HUDEP-2 (cell line): ENCODE results near the gene SEC31A.
"Not testable (repeated sequence)": the region's sequence is repeated elsewhere in the genome, so short reads cannot be mapped to it uniquely, and the experiment has no call there.

Source experiments
- DNase-seq, 76 experiments: peaks; one replicate each; lab custom pipeline; 2025; ENCODE audit not compliant: unreplicated experiment in 76 of 76; lab: John Stamatoyannopoulos, UW

SEC31A gene

DNA sequence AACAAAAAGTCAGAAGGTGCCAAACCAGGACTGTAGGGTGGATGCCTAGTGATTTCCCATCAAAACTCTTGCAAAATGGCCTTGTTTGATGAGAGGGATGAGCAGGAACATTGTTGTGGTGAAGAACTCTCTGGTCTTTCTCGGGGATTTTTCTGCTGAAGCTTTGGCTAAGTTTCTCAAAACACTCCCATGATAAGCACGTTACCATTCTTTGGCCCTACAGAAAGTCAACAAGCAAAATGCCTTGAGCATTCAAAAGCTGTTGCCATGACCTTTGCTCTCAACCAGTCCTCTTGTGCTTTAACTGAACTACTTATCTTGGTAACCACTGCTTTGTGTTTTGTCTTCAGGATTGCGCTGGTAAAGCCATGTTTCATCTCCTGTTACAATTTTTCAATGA lies 3.0 kb upstream of the SEC31A start:
- no peak for DNase-seq

- no peak for DNase-seq
Measured at GRCh38 chr4:82892467-82892802, 1.5 kb upstream of the SEC31A start.

DNA sequence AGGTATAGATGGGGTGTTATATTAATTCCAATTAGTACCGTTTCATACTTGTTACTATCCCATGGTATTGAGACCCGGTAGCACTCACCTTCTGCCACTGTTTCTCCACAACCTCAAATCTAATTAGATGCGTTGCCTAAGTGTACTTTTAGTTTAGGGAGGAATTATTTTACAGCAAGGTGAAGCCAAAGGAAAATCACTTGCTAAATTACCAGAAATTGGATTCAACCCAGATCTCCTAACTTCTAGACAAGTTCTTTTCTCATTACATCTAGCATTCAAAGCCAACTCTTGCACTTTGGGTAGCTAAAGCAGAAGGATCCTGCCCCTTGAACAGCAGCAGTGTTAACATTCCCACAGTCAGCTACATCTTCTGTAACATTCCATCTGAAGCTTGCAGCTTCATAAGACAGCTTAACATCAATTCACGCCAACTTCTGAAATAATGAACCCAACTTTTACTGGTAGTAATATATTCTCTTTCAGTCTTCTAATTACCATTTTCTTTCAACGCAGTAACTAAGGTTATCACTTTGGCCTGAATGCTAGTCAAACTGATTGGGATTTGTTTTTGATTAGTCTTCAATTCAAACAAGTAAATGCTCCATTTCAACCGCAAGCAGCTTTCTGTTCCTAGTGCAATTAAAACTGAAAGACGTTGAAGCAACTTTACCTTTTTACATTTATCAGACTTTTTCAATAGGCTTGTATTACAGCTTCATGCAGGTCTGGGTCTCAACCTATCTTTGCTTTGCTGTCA lies 934 bp upstream of the SEC31A start:
- DNase-seq = peak in 2 of 76 experiments; percentile 3 to 11

DNA sequence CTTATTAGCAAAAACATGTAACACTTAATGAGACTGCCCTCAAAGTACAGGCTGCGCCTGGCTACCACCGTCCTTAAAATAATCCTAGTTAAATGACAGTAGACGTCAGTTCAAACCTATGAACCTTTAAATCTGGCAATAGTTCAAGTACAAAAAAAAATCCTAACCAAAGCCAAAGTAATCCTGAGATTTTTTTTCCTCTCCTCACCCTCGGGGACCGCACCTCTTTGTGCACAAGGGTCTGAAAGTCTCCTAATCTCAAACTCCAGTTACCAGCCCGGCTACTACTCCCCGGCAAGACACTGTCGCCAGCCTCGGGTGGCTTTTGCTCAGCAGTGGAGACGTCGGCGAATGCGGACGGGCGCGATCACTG lies 439 bp downstream of the SEC31A start:
- peak in 8 of 76 experiments; percentile 23 to 66 (median 52) for DNase-seq

DNA sequence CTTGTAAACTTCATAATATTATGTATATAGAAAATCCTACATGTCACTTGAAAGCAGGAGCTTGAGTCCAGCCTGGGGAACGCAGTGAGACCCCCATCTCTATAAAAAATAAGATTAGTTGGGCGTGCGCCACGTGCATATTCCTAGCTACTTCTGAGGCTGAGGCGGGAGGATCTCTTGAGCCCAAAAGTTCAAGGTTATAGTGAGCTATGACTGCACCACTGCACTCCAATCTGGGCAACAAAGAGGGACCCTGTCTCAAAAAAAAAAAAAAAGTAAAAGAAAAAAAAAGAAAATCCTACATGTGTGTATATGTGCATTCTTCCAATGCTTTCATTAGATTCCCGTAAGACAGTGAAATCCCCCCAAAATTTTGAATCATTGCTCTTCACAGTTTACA lies 1.7 kb downstream of the SEC31A start:
- DNase-seq = no peak

GRCh38 chr4:82886147-82886942 lies 4.6 kb downstream of the SEC31A start:
- peak in 1 of 76 experiments; percentile 5 for DNase-seq

GRCh38 chr4:82885410-82885809 lies 5.5 kb downstream of the SEC31A start:
- no peak for DNase-seq

- no peak for DNase-seq
Measured at GRCh38 chr4:82868572-82868971, 22.4 kb downstream of the SEC31A start.

GRCh38 chr4:82866706-82867385 lies 24.1 kb downstream of the SEC31A start:
- no peak for DNase-seq

DNA sequence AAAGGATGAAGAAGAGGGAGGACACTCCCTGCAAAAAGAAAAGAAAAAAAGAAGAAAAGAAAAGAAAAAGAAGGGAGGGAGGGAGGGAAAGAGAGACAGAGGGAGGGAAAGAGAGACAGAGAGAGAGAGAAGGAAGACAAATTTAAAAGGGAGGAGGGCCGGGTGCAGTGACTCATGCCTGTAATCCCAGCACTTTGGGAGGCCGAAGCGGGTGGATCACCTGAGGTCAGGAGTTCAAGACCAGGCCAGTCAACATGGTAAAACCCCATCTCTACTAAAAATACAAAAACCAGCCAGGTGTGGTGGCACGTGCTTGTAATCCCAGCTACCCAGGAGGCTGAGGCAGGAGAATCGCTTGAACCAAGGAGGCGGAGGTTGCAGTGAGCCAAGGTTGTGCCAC lies 24.9 kb downstream of the SEC31A start:
- not testable (repeated sequence) for DNase-seq

GRCh38 chr4:82865592-82865991 lies 25.4 kb downstream of the SEC31A start:
- DNase-seq = no peak

GRCh38 chr4:82864336-82864979 lies 26.5 kb downstream of the SEC31A start:
- DNase-seq = no peak

DNA sequence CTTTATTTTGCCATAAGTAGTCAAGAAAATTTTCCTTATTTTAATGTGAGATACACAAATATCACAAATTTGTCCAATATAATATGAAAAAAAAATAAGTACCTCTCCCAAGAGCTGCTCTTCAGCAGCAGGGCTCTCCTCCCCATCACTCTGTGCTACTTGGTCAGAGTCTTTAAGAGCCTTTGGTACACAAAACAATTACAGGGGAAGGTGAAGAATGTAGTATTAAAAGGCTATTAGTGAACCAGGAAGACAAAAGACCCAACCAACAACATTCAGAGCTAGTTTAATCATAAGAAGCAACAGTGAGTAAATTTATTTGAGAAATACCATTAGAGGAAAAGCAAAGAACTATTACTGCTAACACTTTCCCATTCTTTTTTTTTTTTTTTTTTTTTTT lies 29.4 kb downstream of the SEC31A start:
- no peak for DNase-seq

DNA sequence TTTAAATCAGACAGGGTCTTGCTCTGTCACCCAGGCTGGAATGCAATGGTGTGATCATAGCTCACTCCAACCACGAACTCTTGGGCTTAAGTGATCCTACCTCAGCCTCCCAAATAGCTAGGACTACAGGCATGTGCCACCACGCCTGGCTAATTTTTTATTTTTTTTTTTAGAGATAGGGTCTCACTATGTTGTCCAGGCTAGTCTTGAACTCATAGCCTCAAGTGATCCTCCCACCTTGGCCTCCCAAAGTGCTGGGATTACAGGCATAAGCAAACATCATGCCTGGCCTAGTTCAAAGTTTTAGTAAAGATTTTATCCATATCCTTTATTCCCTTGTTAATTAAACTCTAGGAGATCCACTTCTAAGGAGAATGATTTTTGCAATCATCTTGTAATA lies 30.5 kb downstream of the SEC31A start:
- not testable (repeated sequence) for DNase-seq

GRCh38 chr4:82852751-82853285 lies 38.1 kb downstream of the SEC31A start:
- peak in 1 of 76 experiments; percentile 2 for DNase-seq

DNA sequence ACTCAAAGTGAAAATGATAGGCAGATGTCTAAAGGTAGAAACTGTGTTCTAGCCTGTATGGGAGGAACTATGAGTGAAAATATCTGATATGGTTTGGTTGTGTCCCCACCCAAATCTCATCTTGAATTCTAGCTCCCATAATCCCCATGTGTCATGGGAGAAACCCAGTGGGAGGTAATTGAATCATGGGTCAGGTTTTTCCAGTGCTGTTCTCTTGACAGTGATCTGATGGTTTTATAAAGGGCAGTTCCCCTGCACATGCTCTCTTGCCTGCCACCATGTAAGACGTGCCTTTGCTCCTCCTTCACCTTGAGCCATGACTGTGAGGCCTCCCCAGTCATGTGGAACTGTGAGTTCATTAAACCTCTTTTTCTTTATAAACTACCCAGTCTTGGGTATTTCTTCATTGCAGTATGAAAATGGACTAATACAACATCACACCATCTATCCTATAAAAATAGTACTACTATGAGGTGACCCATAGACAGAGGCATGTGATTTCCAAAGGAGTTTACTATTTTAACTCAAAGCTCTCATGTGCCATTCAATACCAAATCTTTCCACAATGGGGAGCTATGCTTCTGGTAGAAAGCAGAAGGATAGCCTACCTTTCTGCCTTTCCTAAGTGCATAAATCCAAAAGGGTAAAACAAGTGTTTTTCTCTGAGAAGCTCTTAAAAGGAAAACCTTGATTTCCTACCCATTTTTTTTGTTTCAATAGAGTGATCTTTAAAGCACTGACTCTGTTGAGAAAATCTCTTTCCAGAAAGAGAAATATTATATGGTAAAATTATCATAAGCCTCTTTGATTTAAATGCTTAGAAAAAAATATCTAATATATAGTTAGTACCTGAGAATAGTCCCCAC lies 38.8 kb downstream of the SEC31A start:
- peak in 19 of 76 experiments; percentile 0 to 44 (median 9) for DNase-seq

- DNase-seq = no peak
Measured at GRCh38 chr4:82851318-82851717, 39.6 kb downstream of the SEC31A start.

DNA sequence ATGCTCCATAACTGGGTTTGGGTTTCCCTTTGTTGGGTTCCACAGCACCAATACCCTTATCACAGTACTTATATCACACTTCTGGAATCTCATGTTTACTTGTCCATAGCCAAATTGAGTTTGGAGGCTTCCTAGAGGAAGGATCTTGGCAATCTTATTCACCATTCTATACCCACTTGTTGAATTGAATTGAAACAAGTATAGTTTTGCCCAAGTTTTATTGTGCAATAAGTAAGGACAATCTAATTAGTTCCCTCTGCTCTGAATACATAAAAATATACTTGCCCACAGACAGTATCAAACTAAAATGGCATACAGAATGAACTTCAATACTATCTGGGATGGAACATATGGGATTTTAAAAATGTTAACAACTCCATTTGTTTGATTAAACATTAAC lies 40.3 kb downstream of the SEC31A start:
- no peak for DNase-seq

GRCh38 chr4:82848706-82849105 lies 42.2 kb downstream of the SEC31A start:
- DNase-seq = no peak

DNA sequence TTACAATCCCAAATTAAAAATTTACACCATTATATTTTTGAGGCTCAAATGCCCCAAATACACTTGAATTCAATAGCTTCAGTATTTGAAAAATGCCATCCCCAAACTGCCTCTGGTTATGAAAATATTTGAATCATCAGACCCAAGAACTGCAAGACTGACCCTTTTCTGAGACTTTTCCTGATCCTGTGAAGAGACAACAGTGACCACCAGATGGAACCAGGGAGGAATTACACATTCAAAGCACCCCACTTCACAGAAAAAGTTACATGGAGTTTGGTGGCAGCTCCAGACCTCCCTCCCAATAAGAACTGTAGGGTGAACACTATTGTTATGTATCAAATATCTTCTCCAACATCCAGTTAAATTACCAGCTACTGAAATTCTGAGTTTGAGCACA lies 48.4 kb downstream of the SEC31A start:
- DNase-seq = peak in 3 of 76 experiments; percentile 0 to 7 (median 1)
